HG03135 (cell line): Measurements from ENCODE around the gene TEAD1.
"Not testable (repeated sequence)": the region's sequence is repeated elsewhere in the genome, so short reads cannot be mapped to it uniquely, and the experiment has no call there.

ENCODE experiments used
- ATAC-seq: cut with Tn5 transposase; IDR thresholded peaks from one replicate; pipeline ENCODE4 v1.9.1; 2021; ENCODE audit warnings: mild to moderate bottlenecking, moderate library complexity; ENCODE audit not compliant: unreplicated experiment

TEAD1 gene

GRCh38 chr11:12733091-12733490 lies 58.9 kb downstream of the TEAD1 start:
- ATAC-seq = no peak

GRCh38 chr11:12734625-12735024 lies 60.4 kb downstream of the TEAD1 start:
- ATAC-seq = no peak

- ATAC-seq = no peak
Observed at GRCh38 chr11:12735262-12735661, 61.0 kb downstream of the TEAD1 start.

- no peak for ATAC-seq
Observed at GRCh38 chr11:12737024-12737423, 62.8 kb downstream of the TEAD1 start.

GRCh38 chr11:12741671-12742216 lies 67.5 kb downstream of the TEAD1 start:
- ATAC-seq = no peak

- no peak for ATAC-seq
Observed at GRCh38 chr11:12743834-12744449, 69.7 kb downstream of the TEAD1 start.

GRCh38 chr11:12744826-12745502 lies 70.7 kb downstream of the TEAD1 start:
- ATAC-seq = no peak

- no peak for ATAC-seq
Observed at GRCh38 chr11:12745787-12746186, 71.6 kb downstream of the TEAD1 start.

GRCh38 chr11:12746593-12747097 lies 72.4 kb downstream of the TEAD1 start:
- ATAC-seq = no peak

GRCh38 chr11:12748561-12748960 lies 74.3 kb downstream of the TEAD1 start:
- ATAC-seq = no peak

GRCh38 chr11:12749442-12749841 lies 75.2 kb downstream of the TEAD1 start:
- no peak for ATAC-seq

GRCh38 chr11:12750181-12750580 lies 76.0 kb downstream of the TEAD1 start:
- no peak for ATAC-seq

GRCh38 chr11:12752868-12753524 lies 78.8 kb downstream of the TEAD1 start:
- no peak for ATAC-seq

- ATAC-seq = no peak
Observed at GRCh38 chr11:12754021-12754420, 79.8 kb downstream of the TEAD1 start.

GRCh38 chr11:12754582-12755234 lies 80.5 kb downstream of the TEAD1 start:
- no peak for ATAC-seq

GRCh38 chr11:12755510-12756453 lies 81.6 kb downstream of the TEAD1 start:
- ATAC-seq = no peak

- no peak for ATAC-seq
Observed at GRCh38 chr11:12756454-12756806, 82.2 kb downstream of the TEAD1 start.

GRCh38 chr11:12756867-12757266 lies 82.6 kb downstream of the TEAD1 start:
- ATAC-seq = no peak

GRCh38 chr11:12757416-12757815 lies 83.2 kb downstream of the TEAD1 start:
- no peak for ATAC-seq

- not testable (repeated sequence) for ATAC-seq
Observed at GRCh38 chr11:12758117-12758516, 83.9 kb downstream of the TEAD1 start.
